HepG2 (cell line): Measurements from ENCODE around the gene MTOR. TPM values are rescaled to one million over a fixed set of nuclear protein-coding genes. Genes with fewer than 3 reads are reported as not detected.

Experiments used
- ATAC-seq: fragments of 200-7000 bp; cut with Tn5 transposase; 3 replicates; pipeline ENCODE4 v1.9.1; 2020; ENCODE audit warnings: mild to moderate bottlenecking, moderate library complexity
- BruUV-seq: library from RNA; stranded (reverse); fragments of 400-500 nt; replicated peaks from 2 replicates; lab custom pipeline; 2021; lab: Mats Ljungman, UMichigan
- CTCF ChIA-PET: fragments of 300-600 bp; formaldehyde crosslinking; extraction: SDS; loops from one replicate; lab custom pipeline; 2021; ENCODE audit warnings: low total read pairs, inconsistent platforms, low intra/inter-chr PET ratio; lab: Yijun Ruan, JAX
- POLR2A ChIA-PET: fragments of 350-600 bp; sonication (Branson Sonifier 250); formaldehyde crosslinking; loops from one replicate; lab custom pipeline; 2020; ENCODE audit warnings: antibody characterized with exemption, inconsistent platforms; lab: Yijun Ruan, JAX
- DNase-seq: peaks from one replicate; pipeline ENCODE4 v3.0.0-alpha.2; 2015; ENCODE audit warnings: low spot score
- FAIRE-seq: peaks from 3 replicates; lab custom pipeline; 2011; peaks lifted over from hg19 to GRCh38; lab: Jason Lieb, UNC
- H2AFZ ChIP-seq: one replicate; pipeline ENCODE4 v1.6.1; 2011; ENCODE audit warnings: low read length, inconsistent platforms
- H3K27ac ChIP-seq: fragments of 300-600 bp; 3 replicates; pipeline ENCODE4 v1.8.0; 2011; ENCODE audit warnings: mixed run types, mild to moderate bottlenecking, mixed read lengths, low read length, inconsistent platforms; ENCODE audit not compliant: insufficient read depth; ENCODE audit errors: extremely low read length
- H3K27me3 ChIP-seq, 2 experiments: fragments of 200-600 bp in 1 of 2; 2 replicates in 1 of 2; 3 replicates in 1 of 2; pipeline versions ENCODE4 v1.6.0 to v1.8.0; 2011; ENCODE audit warnings: low read length in 2 of 2, mild to moderate bottlenecking in 2 of 2, moderate library complexity in 2 of 2, inconsistent platforms in 1 of 2; ENCODE audit not compliant: insufficient read depth in 2 of 2, control insufficient read depth in 1 of 2
- H3K36me3 ChIP-seq, 2 experiments: fragments of 200-600 bp in 1 of 2; replicated peaks in 1 of 2; 2 replicates in 1 of 2; 3 replicates in 1 of 2; pipeline versions ENCODE4 v1.5.1 to v1.8.0; 2011; ENCODE audit warnings: low read length in 2 of 2, inconsistent platforms in 1 of 2; ENCODE audit not compliant: insufficient read depth in 2 of 2, control insufficient read depth in 1 of 2
- H3K4me1 ChIP-seq: 2 replicates; pipeline ENCODE4 v1.5.1; 2012; ENCODE audit warnings: low read length, inconsistent platforms; ENCODE audit not compliant: insufficient read depth
- H3K4me2 ChIP-seq: 2 replicates; pipeline ENCODE4 v1.6.0; 2011; ENCODE audit warnings: low read depth, low read length, inconsistent platforms
- H3K4me3 ChIP-seq, 3 experiments: fragments of 200-600 bp in 1 of 3; sonication (generic), shearing (Covaris generic) in 1 of 3; replicated peaks in 1 of 3; 2 replicates each; pipeline ENCODE4 v1.5.1; 2011 to 2016; ENCODE audit warnings: low read length in 3 of 3, inconsistent platforms in 2 of 3, low read depth in 2 of 3, mild to moderate bottlenecking in 2 of 3, control low read depth in 1 of 3, mixed read lengths in 1 of 3; ENCODE audit not compliant: insufficient read depth in 1 of 3
- H3K79me2 ChIP-seq: one replicate; pipeline ENCODE4 v1.6.1; 2011; ENCODE audit warnings: low read length, inconsistent platforms; ENCODE audit not compliant: insufficient read depth
- H3K9ac ChIP-seq: 2 replicates; pipeline ENCODE4 v1.6.0; 2011; ENCODE audit warnings: mild to moderate bottlenecking, low read depth, low read length, inconsistent platforms; ENCODE audit not compliant: insufficient read depth
- H3K9me3 ChIP-seq: 2 replicates; pipeline ENCODE4 v1.5.1; 2012; ENCODE audit warnings: mild to moderate bottlenecking, low read length
- H4K20me1 ChIP-seq: 2 replicates; pipeline ENCODE4 v1.6.0; 2011; ENCODE audit warnings: inconsistent platforms, mild to moderate bottlenecking, low read length, moderate library complexity; ENCODE audit not compliant: insufficient read depth
- MYC ChIP-seq: sonication (generic); formaldehyde crosslinking; IDR thresholded peaks from 2 replicates; pipeline ENCODE4 v1.9.0; 2021; ENCODE audit warnings: missing genetic modification reagents, borderline replicate concordance
- NCOA1 ChIP-seq: sonication (generic); formaldehyde crosslinking; IDR thresholded peaks from 2 replicates; pipeline ENCODE4 v1.9.0; 2021; ENCODE audit warnings: missing genetic modification reagents
- REPIN1 ChIP-seq: sonication (generic); formaldehyde crosslinking; IDR thresholded peaks from 2 replicates; pipeline ENCODE4 v1.8.0; 2022; ENCODE audit warnings: missing genetic modification reagents, low read depth, mild to moderate bottlenecking, borderline replicate concordance
- SP2 ChIP-seq: sonication (generic); formaldehyde crosslinking; IDR thresholded peaks from 2 replicates; pipeline ENCODE4 v1.5.1; 2020; ENCODE audit warnings: mild to moderate bottlenecking, missing genetic modification reagents
- TCF7 ChIP-seq: sonication (generic); IDR thresholded peaks from 2 replicates; pipeline ENCODE4 v1.6.1; 2016; ENCODE audit warnings: antibody characterized with exemption, low read depth
- TIGD3 ChIP-seq: sonication (generic); formaldehyde crosslinking; IDR thresholded peaks from 2 replicates; pipeline ENCODE4 v1.5.1; 2020; ENCODE audit warnings: mild to moderate bottlenecking, missing genetic modification reagents, borderline replicate concordance
- ZNF280B ChIP-seq: sonication (generic); formaldehyde crosslinking; IDR thresholded peaks from 2 replicates; pipeline ENCODE4 v1.5.0; 2020; ENCODE audit warnings: missing genetic modification reagents, mild to moderate bottlenecking, borderline replicate concordance
- ZNF382 ChIP-seq: sonication (generic); formaldehyde crosslinking; IDR thresholded peaks from 2 replicates; pipeline ENCODE4 v1.5.0; 2020; ENCODE audit warnings: missing genetic modification reagents, mild to moderate bottlenecking, borderline replicate concordance
- ZNF407 ChIP-seq: sonication (generic); formaldehyde crosslinking; IDR thresholded peaks from one replicate; pipeline ENCODE4 v1.5.1; 2020; ENCODE audit warnings: mild to moderate bottlenecking, missing genetic modification reagents; ENCODE audit errors: not compliant biosample characterization
- ZNF567 ChIP-seq: sonication (generic); formaldehyde crosslinking; IDR thresholded peaks from 2 replicates; pipeline ENCODE4 v1.8.1; 2023; ENCODE audit warnings: mild to moderate bottlenecking, missing genetic modification reagents, borderline replicate concordance
- ZNF740 ChIP-seq: sonication (generic); formaldehyde crosslinking; IDR thresholded peaks from 2 replicates; pipeline ENCODE4 v1.4.0; 2020; ENCODE audit warnings: missing genetic modification reagents
- ZSCAN31 ChIP-seq: sonication (generic); formaldehyde crosslinking; IDR thresholded peaks from 2 replicates; pipeline ENCODE4 v1.5.0; 2020; ENCODE audit warnings: low read depth, mild to moderate bottlenecking, missing genetic modification reagents
- WGBS: methylation state at CpG from one replicate; pipeline ENCODE4 v1.1.6; 2017; ENCODE audit warnings: low lambda C conversion rate; 5-methylcytosine and 5-hydroxymethylcytosine counted together
- in situ Hi-C: cut with HindIII; loops from 2 replicates; pipeline ENCODE4 v1.10.0; 2017; ENCODE audit warnings: low pct_unique_long_range_greater_than_20kb; ENCODE audit not compliant: extremely low pct_ligation_motif_present
- intact Hi-C: fragments of 100-400 bp; cut with micrococcal nuclease; formaldehyde crosslinking; loops from one replicate; pipeline ENCODE4 v1.10.0; 2022; ENCODE audit not compliant: unreplicated experiment
- polyA plus RNA-seq, 8 experiments: library from polyadenylated mRNA; depleted of rRNA in 3 of 8; stranded (reverse) in 7 of 8; unstranded in 1 of 8; fragments of >200 nt; fragmentation: Illumina TruSeq in 4 of 8; extraction: Trizol in 4 of 8; gene quantifications; 2 replicates each; pipeline versions ENCODE4 v1.2.1 to v1.2.3, GENCODE V29; 2011 to 2016; ENCODE audit warnings: low read depth in 4 of 8, missing spikeins in 1 of 8, mixed read lengths in 1 of 8; ENCODE audit not compliant: insufficient read depth in 1 of 8
- total RNA-seq, 5 experiments: library from RNA; depleted of rRNA; stranded (reverse); fragments of >200 nt; fragmentation: Illumina TruSeq; extraction: Trizol; gene quantifications; 2 replicates each; pipeline ENCODE4 v1.2.3, GENCODE V29; 2016; ENCODE audit warnings: low read depth in 1 of 5

The MTOR gene
- total and polyA plus RNA-seq, 2 of the 13 experiments (the other 11 are each of a cell fraction or from before 2014, with no cell fraction given) = 24.6 to 34.6 TPM

- TF ChIP-seq ZNF280B (CRISPR knock-in tag) (no peak), ZNF567 (CRISPR knock-in tag) (no peak), ZSCAN31 (CRISPR knock-in tag) (no peak), SP2 (CRISPR knock-in tag) (no peak), ZNF382 (no peak), NCOA1 (CRISPR knock-in tag) (no peak), ZNF740 (CRISPR knock-in tag) (no peak), TCF7 (no peak), TIGD3 (CRISPR knock-in tag) (no peak)
Measured at GRCh38 chr1:11291049-11291448, 28.7 kb upstream of the MTOR start (continued).

- ATAC-seq (no peak), FAIRE-seq (no peak), DNase-seq (no peak)
- Histone ChIP-seq H3K27ac (no peak overlapping the region), H3K4me1 (peaks cover 12% of the 10 kb centered on the region; the same call in 1 of the 2 replicates), H3K4me3 (no peak overlapping the region), H3K27me3 (no peaks in the 10 kb centered on the region), H3K4me2 (no peak overlapping the region), H2AFZ (no peak overlapping the region), H4K20me1 (no peaks in the 10 kb centered on the region), H3K9me3 (no peaks in the 10 kb centered on the region), H3K36me3 (peaks cover 17 to 56% of the 10 kb centered on the region in 2 experiments), H3K79me2 (peaks cover under 1% of the 10 kb centered on the region), H3K9ac (no peak overlapping the region)
- ChIA-PET CTCF (no interaction called here), POLR2A (interaction anchor here (1.0 kb wide), 1 partner anchor 16 kb away, joined by 5 read pairs; the partner anchor contains the start of gene UBIAD1)
- WGBS = 97% methylated on average over 5 of the region's 5 CpGs
- no TSS peak for BruUV-seq
- intact Hi-C loops (no loop called here), in situ Hi-C loops (no loop called here)
- TF ChIP-seq ZNF407 (CRISPR knock-in tag) (no peak), MYC (CRISPR knock-in tag) (no peak), REPIN1 (CRISPR knock-in tag) (no peak)
Measured at GRCh38 chr1:11289064-11289463, 26.7 kb upstream of the MTOR start.
